OCI-LY1 (cell line): ENCODE data around the gene LAMA3.

ENCODE experiments used
- EZH2 ChIP-seq: fragments of 200-600 bp; sonication (generic), shearing (Covaris generic); IDR thresholded peaks from 2 replicates; pipeline ENCODE4 v1.8.0; 2017; ENCODE audit warnings: borderline replicate concordance, mixed run types, mild to moderate bottlenecking, antibody characterized with exemption, low read length, moderate library complexity, mixed read lengths
- TF ChIP-seq, protein P1 (sequence below): fragments of 200-600 bp; sonication (generic), shearing (Covaris generic); IDR thresholded peaks from 2 replicates; pipeline ENCODE4 v1.5.1; 2017; ENCODE audit warnings: mild to moderate bottlenecking, antibody characterized with exemption, low read length, moderate library complexity, mixed read lengths

- TF ChIP-seq, protein P1, sequence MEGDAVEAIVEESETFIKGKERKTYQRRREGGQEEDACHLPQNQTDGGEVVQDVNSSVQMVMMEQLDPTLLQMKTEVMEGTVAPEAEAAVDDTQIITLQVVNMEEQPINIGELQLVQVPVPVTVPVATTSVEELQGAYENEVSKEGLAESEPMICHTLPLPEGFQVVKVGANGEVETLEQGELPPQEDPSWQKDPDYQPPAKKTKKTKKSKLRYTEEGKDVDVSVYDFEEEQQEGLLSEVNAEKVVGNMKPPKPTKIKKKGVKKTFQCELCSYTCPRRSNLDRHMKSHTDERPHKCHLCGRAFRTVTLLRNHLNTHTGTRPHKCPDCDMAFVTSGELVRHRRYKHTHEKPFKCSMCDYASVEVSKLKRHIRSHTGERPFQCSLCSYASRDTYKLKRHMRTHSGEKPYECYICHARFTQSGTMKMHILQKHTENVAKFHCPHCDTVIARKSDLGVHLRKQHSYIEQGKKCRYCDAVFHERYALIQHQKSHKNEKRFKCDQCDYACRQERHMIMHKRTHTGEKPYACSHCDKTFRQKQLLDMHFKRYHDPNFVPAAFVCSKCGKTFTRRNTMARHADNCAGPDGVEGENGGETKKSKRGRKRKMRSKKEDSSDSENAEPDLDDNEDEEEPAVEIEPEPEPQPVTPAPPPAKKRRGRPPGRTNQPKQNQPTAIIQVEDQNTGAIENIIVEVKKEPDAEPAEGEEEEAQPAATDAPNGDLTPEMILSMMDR, result no peak
- TF ChIP-seq EZH2, result no peak
These were observed 238.8 kb downstream of the LAMA3 start for GRCh38 chr18:23927821-23928746.
